PFSK-1 (cell line): ENCODE data around the gene TMEM223.

ENCODE experiments used
- FOXP2 ChIP-seq: optimal IDR thresholded peaks from 2 replicates; pipeline ENCODE3; 2011; ENCODE audit warnings: borderline replicate concordance, control low read depth, inconsistent platforms; ENCODE audit not compliant: insufficient read depth; ENCODE audit errors: extremely low read length, extremely low read depth
- POLR2AphosphoS5 ChIP-seq: IDR thresholded peaks from 2 replicates; pipeline ENCODE4 v1.6.1; 2012; ENCODE audit warnings: low read depth, mild to moderate bottlenecking, control low read depth, low read length, moderate library complexity
- REST ChIP-seq, 2 experiments: IDR thresholded peaks; 2 replicates each; pipeline versions ENCODE4 v1.6.1 to v1.8.0; 2011 to 2012; ENCODE audit warnings: low read depth in 2 of 2, low read length in 2 of 2, control low read depth in 1 of 2, inconsistent platforms in 1 of 2, mild to moderate bottlenecking in 1 of 2, moderate library complexity in 1 of 2; ENCODE audit not compliant: insufficient read depth in 1 of 2
- SIN3A ChIP-seq: IDR thresholded peaks from 2 replicates; pipeline ENCODE4 v1.6.1; 2012; ENCODE audit warnings: mild to moderate bottlenecking, low read length, moderate library complexity, borderline replicate concordance; ENCODE audit not compliant: insufficient read depth
- TAF1 ChIP-seq: IDR thresholded peaks from 2 replicates; pipeline ENCODE4 v1.6.1; 2012; ENCODE audit warnings: low read length, control low read depth, borderline replicate concordance; ENCODE audit not compliant: insufficient read depth

The TMEM223 gene

GRCh38 chr11:62811659-62812058 lies 19.9 kb upstream of the TMEM223 start:
- TF ChIP-seq REST (IDR thresholded peaks at IDR 0.05; ENCODE audit: insufficient read depth in 1 of 2, low read depth in 2 of 2, low read length in 2 of 2) = no peak
- no peak for TF ChIP-seq TAF1
- TF ChIP-seq POLR2AphosphoS5 = no peak
- TF ChIP-seq FOXP2 = no peak
- no peak for TF ChIP-seq SIN3A

DNA sequence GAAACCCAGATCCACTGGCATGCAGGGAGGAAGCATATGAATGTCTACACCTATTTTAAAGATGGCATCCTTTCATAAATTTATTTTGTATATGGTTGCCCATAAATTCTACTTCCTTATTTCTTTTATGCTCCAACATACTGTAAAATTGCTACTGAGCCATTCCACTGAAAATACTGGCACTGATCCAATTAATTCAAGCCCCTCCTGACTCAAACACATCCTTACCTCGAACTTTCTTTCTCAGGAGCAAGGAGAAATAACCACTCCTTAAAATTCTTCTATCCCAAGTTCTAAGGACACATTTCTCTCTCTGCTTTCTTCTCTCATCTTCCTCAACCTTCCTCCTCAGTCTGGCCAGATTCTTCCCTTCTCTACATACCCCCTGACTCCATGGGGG lies 18.9 kb upstream of the TMEM223 start:
- TF ChIP-seq FOXP2 = no peak

DNA sequence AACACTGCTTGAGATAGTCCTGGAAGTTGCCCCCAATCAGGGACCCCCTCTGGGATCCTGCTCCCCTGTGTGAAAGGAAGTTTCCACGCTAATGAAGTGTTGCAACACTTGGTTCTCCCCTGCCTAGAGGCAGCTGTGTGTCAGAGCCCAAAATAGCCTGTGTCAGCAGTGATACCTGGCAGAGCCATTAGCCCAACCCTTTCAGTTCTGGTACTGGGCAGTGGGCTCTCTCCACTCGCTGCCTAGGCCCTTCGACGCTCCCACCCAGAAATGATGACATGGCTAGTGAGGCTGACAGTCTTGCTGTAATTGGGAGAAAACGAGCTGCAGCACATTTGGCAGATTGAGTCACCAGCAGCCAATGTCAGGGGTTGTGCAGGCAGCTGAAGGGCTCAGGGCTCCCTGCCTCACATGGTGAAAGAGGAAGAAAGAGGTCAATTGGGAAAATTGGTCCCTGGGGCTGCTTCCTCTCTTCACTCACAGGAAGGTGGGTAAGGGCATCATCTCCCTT lies 14.9 kb upstream of the TMEM223 start:
- TF ChIP-seq REST (IDR thresholded peaks at IDR 0.05; ENCODE audit: insufficient read depth in 1 of 2, low read depth in 2 of 2, low read length in 2 of 2) (no peak), POLR2AphosphoS5 (no peak), FOXP2 (no peak), TAF1 (no peak), SIN3A (no peak)

- TF ChIP-seq FOXP2 (no peak), TAF1 (no peak), REST (IDR thresholded peaks at IDR 0.05; ENCODE audit: insufficient read depth in 1 of 2, low read depth in 2 of 2, low read length in 2 of 2) (no peak), SIN3A (no peak), POLR2AphosphoS5 (no peak)
Measured at GRCh38 chr11:62805961-62806441, 14.2 kb upstream of the TMEM223 start.

GRCh38 chr11:62805076-62805892 lies 13.5 kb upstream of the TMEM223 start, which contains the start of gene NXF1:
TSS of gene NXF1 (minus strand) at chr11:62805440. CDS start at chr11:62805356, 84 bp downstream.
- TF ChIP-seq POLR2AphosphoS5 (peak; percentile 100), REST (IDR thresholded peaks at IDR 0.05; ENCODE audit: insufficient read depth in 1 of 2, low read depth in 2 of 2, low read length in 2 of 2) (peak in 1 of 2 experiments; percentile 65), SIN3A (peak; percentile 90; the same call in 1 of the 2 replicates), FOXP2 (peak; percentile 56), TAF1 (peak; percentile 99)
